H1 (cell line): ENCODE data around the gene GLI1. TPM values are rescaled to one million over a fixed set of nuclear protein-coding genes. Genes with fewer than 3 reads are reported as not detected.

ENCODE experiments used
- CTCF ChIA-PET: fragments of 300-600 bp; sonication (Branson Sonifier 250); formaldehyde crosslinking; loops from one replicate; lab custom pipeline; 2021; ENCODE audit not compliant: partially characterized antibody; lab: Charles Lee
- POLR2A ChIA-PET: fragments of 300-600 bp; sonication (Branson Sonifier 250); formaldehyde crosslinking; loops from one replicate; lab custom pipeline; 2021; ENCODE audit warnings: inconsistent platforms; ENCODE audit not compliant: partially characterized antibody; lab: Charles Lee
- DNase-seq, 2 experiments: peaks; one replicate each; pipeline versions ENCODE4 v3.0.0 to v3.0.0-alpha.2; 2010 to 2022; ENCODE audit warnings: low spot score in 2 of 2, low read depth in 1 of 2, mixed read lengths in 1 of 2
- FAIRE-seq: peaks from 2 replicates; lab custom pipeline; 2011; peaks lifted over from hg19 to GRCh38; lab: Jason Lieb, UNC
- H2AFZ ChIP-seq: 2 replicates; pipeline ENCODE4 v1.8.1; 2012; ENCODE audit warnings: low read length, inconsistent platforms
- H2AK5ac ChIP-seq: 2 replicates; pipeline ENCODE4 v1.6.1; 2013; ENCODE audit warnings: low read depth, low read length
- H2BK120ac ChIP-seq: replicated peaks from 2 replicates; pipeline ENCODE3; 2013; ENCODE audit warnings: low read depth, low read length, inconsistent platforms
- H2BK12ac ChIP-seq: 2 replicates; pipeline ENCODE4 v1.6.1; 2013; ENCODE audit warnings: low read depth, low read length
- H2BK15ac ChIP-seq: 2 replicates; pipeline ENCODE4 v1.6.1; 2013; ENCODE audit warnings: low read length
- H2BK20ac ChIP-seq: 2 replicates; pipeline ENCODE4 v1.6.1; 2013; ENCODE audit warnings: low read length
- H2BK5ac ChIP-seq: 2 replicates; pipeline ENCODE4 v1.6.1; 2013; ENCODE audit warnings: low read depth, low read length
- H3K14ac ChIP-seq: 2 replicates; pipeline ENCODE4 v1.6.1; 2013; ENCODE audit warnings: inconsistent platforms; ENCODE audit not compliant: insufficient read length
- H3K18ac ChIP-seq: 2 replicates; pipeline ENCODE4 v1.6.1; 2013; ENCODE audit warnings: low read length; ENCODE audit errors: extremely low read depth
- H3K23ac ChIP-seq: 2 replicates; pipeline ENCODE4 v1.6.1; 2013; ENCODE audit warnings: inconsistent platforms; ENCODE audit not compliant: insufficient read length
- H3K23me2 ChIP-seq: 2 replicates; pipeline ENCODE4 v1.6.1; 2013; ENCODE audit warnings: low read depth, low read length
- H3K27ac ChIP-seq: 2 replicates; pipeline ENCODE4 v1.6.1; 2011; ENCODE audit warnings: low read depth, low read length, inconsistent platforms
- H3K27me3 ChIP-seq, 4 experiments: replicated peaks in 1 of 4; 1 replicate in 1 of 4; 2 replicates in 3 of 4; pipeline versions ENCODE4 v1.6.1 to v1.8.1; 2011 to 2013; ENCODE audit warnings: low read length in 3 of 4, mild to moderate bottlenecking in 3 of 4, inconsistent platforms in 2 of 4, mixed read lengths in 2 of 4, moderate library complexity in 1 of 4; ENCODE audit not compliant: control insufficient read depth in 3 of 4, insufficient read depth in 3 of 4; ENCODE audit errors: extremely low read depth in 1 of 4
- H3K36me3 ChIP-seq, 4 experiments: 2 replicates each; pipeline versions ENCODE4 v1.6.1 to v1.8.1; 2011 to 2013; ENCODE audit warnings: mild to moderate bottlenecking in 4 of 4, low read length in 3 of 4, moderate library complexity in 2 of 4, control low read depth in 1 of 4, inconsistent platforms in 1 of 4; ENCODE audit not compliant: insufficient read depth in 4 of 4, control insufficient read depth in 2 of 4
- H3K4ac ChIP-seq: replicated peaks from 2 replicates; pipeline ENCODE3; 2013; ENCODE audit warnings: low read length, low read depth, mixed read lengths, inconsistent platforms; ENCODE audit not compliant: insufficient read length
- H3K4me1 ChIP-seq, 4 experiments: replicated peaks in 1 of 4; 1 replicate in 1 of 4; 2 replicates in 3 of 4; pipeline versions ENCODE4 v1.6.1 to v1.8.1; 2011 to 2013; ENCODE audit warnings: low read length in 3 of 4, inconsistent platforms in 2 of 4, mixed read lengths in 1 of 4; ENCODE audit not compliant: insufficient read depth in 4 of 4, control insufficient read depth in 3 of 4
- H3K4me2 ChIP-seq, 2 experiments: 2 replicates each; pipeline versions ENCODE4 v1.6.1 to v1.8.1; 2011 to 2013; ENCODE audit warnings: low read depth in 2 of 2, low read length in 2 of 2, control low read depth in 1 of 2, inconsistent platforms in 1 of 2, mild to moderate bottlenecking in 1 of 2; ENCODE audit not compliant: insufficient read depth in 1 of 2
- H3K4me3 ChIP-seq, 4 experiments: fragments of 200-600, 300-600 bp in 1 of 4; sonication (generic), shearing (Covaris generic), sonication (Bioruptor Twin) in 1 of 4; 2 replicates each; pipeline versions ENCODE4 v1.5.1 to v1.8.1; 2011 to 2016; ENCODE audit warnings: low read length in 4 of 4, low read depth in 3 of 4, control low read depth in 2 of 4, inconsistent platforms in 2 of 4, mild to moderate bottlenecking in 2 of 4, mixed read lengths in 1 of 4, moderate library complexity in 1 of 4; ENCODE audit not compliant: insufficient read depth in 2 of 4; ENCODE audit errors: extremely low read depth in 1 of 4
- H3K56ac ChIP-seq: replicated peaks from 2 replicates; pipeline ENCODE3; 2013; ENCODE audit warnings: low read depth, mild to moderate bottlenecking, mixed read lengths, low read length, inconsistent platforms; ENCODE audit not compliant: insufficient read length
- H3K79me1 ChIP-seq: 2 replicates; pipeline ENCODE4 v1.6.1; 2013; ENCODE audit warnings: low read depth, low read length, control low read depth
- H3K79me2 ChIP-seq, 2 experiments: 2 replicates each; pipeline versions ENCODE4 v1.6.1 to v1.8.1; 2012 to 2013; ENCODE audit warnings: low read length in 2 of 2, mild to moderate bottlenecking in 2 of 2, inconsistent platforms in 1 of 2; ENCODE audit not compliant: insufficient read depth in 2 of 2, control insufficient read depth in 1 of 2
- H3K9ac ChIP-seq, 4 experiments: replicated peaks in 1 of 4; 1 replicate in 1 of 4; 2 replicates in 3 of 4; pipeline versions ENCODE4 v1.6.1 to v1.8.1; 2011 to 2013; ENCODE audit warnings: low read depth in 3 of 4, low read length in 3 of 4, control low read depth in 2 of 4, mild to moderate bottlenecking in 2 of 4, moderate library complexity in 2 of 4, inconsistent platforms in 1 of 4; ENCODE audit errors: extremely low read depth in 1 of 4
- H3K9me3 ChIP-seq, 2 experiments: 2 replicates each; pipeline versions ENCODE4 v1.6.1 to v1.8.1; 2012 to 2013; ENCODE audit warnings: mild to moderate bottlenecking in 2 of 2, moderate library complexity in 2 of 2, control low read depth in 1 of 2, inconsistent platforms in 1 of 2, low read depth in 1 of 2, low read length in 1 of 2, mixed read lengths in 1 of 2; ENCODE audit not compliant: insufficient read depth in 2 of 2
- H4K20me1 ChIP-seq, 2 experiments: replicated peaks in 1 of 2; 2 replicates each; pipeline versions ENCODE3 to v1.8.1; 2011 to 2013; ENCODE audit warnings: inconsistent platforms in 2 of 2, low read length in 2 of 2, mild to moderate bottlenecking in 1 of 2; ENCODE audit not compliant: insufficient read depth in 2 of 2, control insufficient read depth in 1 of 2
- H4K5ac ChIP-seq: 2 replicates; pipeline ENCODE4 v1.6.1; 2013; ENCODE audit warnings: low read length, low read depth, mixed read lengths, inconsistent platforms; ENCODE audit not compliant: insufficient read length
- H4K8ac ChIP-seq: 2 replicates; pipeline ENCODE4 v1.8.0; 2013; ENCODE audit warnings: mild to moderate bottlenecking, moderate library complexity, low read length, inconsistent platforms; ENCODE audit not compliant: insufficient read depth; ENCODE audit errors: extremely low read depth
- H4K91ac ChIP-seq: replicated peaks from 2 replicates; pipeline ENCODE3; 2013; ENCODE audit warnings: low read length, mixed read lengths, inconsistent platforms; ENCODE audit not compliant: insufficient read length
- BRCA1 ChIP-seq: IDR thresholded peaks from 2 replicates; pipeline ENCODE4 v1.6.1; 2012; ENCODE audit warnings: low read depth, low read length, improper control_type of control experiment
- HDAC2 ChIP-seq, 2 experiments: fragments of 300-600 bp in 1 of 2; sonication (generic) in 1 of 2; IDR thresholded peaks; 2 replicates each; pipeline ENCODE4 v1.6.1; 2011 to 2012; ENCODE audit warnings: low read depth in 2 of 2, low read length in 2 of 2, mild to moderate bottlenecking in 2 of 2, moderate library complexity in 2 of 2, borderline replicate concordance in 1 of 2, inconsistent platforms in 1 of 2
- USF2 ChIP-seq: IDR thresholded peaks from 2 replicates; pipeline ENCODE4 v1.6.1; 2011; ENCODE audit warnings: low read length, improper control_type of control experiment
- ZNF274 ChIP-seq: IDR thresholded peaks from 2 replicates; pipeline ENCODE4 v1.7.0; 2012; ENCODE audit warnings: low read length, borderline replicate concordance; ENCODE audit errors: extremely low read depth
- WGBS, 2 experiments: shearing (Covaris generic) in 1 of 2; methylation state at CpG; one replicate each; pipeline versions ENCODE4 v1.1.6 to v1.1.7; 2013 to 2015; ENCODE audit warnings: low lambda C conversion rate in 2 of 2, mixed read lengths in 2 of 2, inconsistent platforms in 1 of 2, low coverage in 1 of 2, missing lambda C conversion rate in 1 of 2; ENCODE audit not compliant: insufficient replicate concordance in 2 of 2, insufficient coverage in 1 of 2, insufficient read length in 1 of 2; ENCODE audit errors: extremely low coverage in 1 of 2, missing lambda C conversion rate in 1 of 2; 5-methylcytosine and 5-hydroxymethylcytosine counted together
- polyA plus RNA-seq, 7 experiments: library from polyadenylated mRNA; depleted of rRNA in 3 of 7; stranded (reverse) in 5 of 7; unstranded in 2 of 7; fragments of >200 nt in 5 of 7; fragments of 200-250 nt in 2 of 7; gene quantifications; 1 replicate in 5 of 7; 2 replicates in 1 of 7; 4 replicates in 1 of 7; pipeline versions ENCODE4 v1.2.1 to v1.2.3, GENCODE V29; 2011 to 2013; ENCODE audit warnings: missing spikeins in 2 of 7, mixed read lengths in 2 of 7
- total RNA-seq: library from RNA; stranded (reverse); fragmentation: NEBNext Ultra II Directional; extraction: Animal tissue kit (Norgen Biotek cat#: 25700); gene quantifications from 2 replicates; pipeline ENCODE4 v1.2.1, GENCODE V29; 2021

The GLI1 gene
- total and polyA plus RNA-seq, 2 of the 8 experiments (the other 6 are each of a cell fraction or from before 2014, with no cell fraction given) = 23.5 to 25.3 TPM

- Histone ChIP-seq H3K27me3 (no peaks in the 10 kb centered on the region), H3K79me1 (no peaks in the 10 kb centered on the region; the same call in 1 of the 2 replicates), H2AK5ac (no peak overlapping the region), H2BK15ac (no peak overlapping the region), H4K5ac (no peak overlapping the region), H3K9ac (no peak overlapping the region), H2AFZ (no peak overlapping the region), H3K27ac (no peak overlapping the region), H3K4me2 (no peak overlapping the region), H3K4me1 (no peaks in the 10 kb centered on the region), H3K9me3 (no peaks in the 10 kb centered on the region; a peak in 1 of 4 replicates), H2BK120ac (no peak overlapping the region), H3K56ac (no peak overlapping the region), H2BK12ac (no peak overlapping the region), H4K91ac (no peak overlapping the region), H3K79me2 (no peaks in the 10 kb centered on the region), H2BK5ac (no peak overlapping the region), H2BK20ac (no peak overlapping the region), H3K18ac (no peak overlapping the region), H3K36me3 (peaks cover 46 to 82% (median 69%) of the 10 kb centered on the region in 4 experiments), H3K4ac (no peak overlapping the region), H3K14ac (no peak overlapping the region), H4K8ac (no peak overlapping the region), H3K23me2 (no peaks in the 10 kb centered on the region), H3K23ac (no peak overlapping the region), H4K20me1 (peaks cover 2 to 9% of the 10 kb centered on the region in 2 experiments), H3K4me3 (no peak overlapping the region)
- TF ChIP-seq HDAC2 (IDR thresholded peaks at IDR 0.05; ENCODE audit: borderline replicate concordance in 1 of 2, low read depth in 2 of 2, low read length in 2 of 2) = no peak
- no peak for TF ChIP-seq BRCA1
- no peak for TF ChIP-seq USF2
- no peak for TF ChIP-seq ZNF274
- WGBS, 2 experiments = 96% methylated on average over 4 of the region's 4 CpGs; no CpG with 5 or more reads in 1 of the 2 experiments
- POLR2A ChIA-PET = interaction anchor here (0.6 to 3.9 kb wide), 6 partner anchors 8 to 366 kb away, joined by 3 to 60 read pairs (median 4); partner anchors contain the start of gene DDIT3
- CTCF ChIA-PET = interaction anchor here (0.7 to 1.6 kb wide), 4 partner anchors 19 to 1763 kb away, joined by 3 to 4 read pairs (median 3); partner anchors contain the start of gene INHBE
- FAIRE-seq = no peak
- no peak for DNase-seq
Observed at GRCh38 chr12:57511161-57511560, 51.6 kb downstream of the GLI1 start.
